GM23248 (cell line): ENCODE results near the gene DLD.

Source experiments
- EZH2 ChIP-seq: fragments of 200-600 bp; sonication (generic); IDR thresholded peaks from 2 replicates; pipeline ENCODE4 v1.6.1; 2018; ENCODE audit warnings: antibody characterized with exemption, mild to moderate bottlenecking; ENCODE audit not compliant: insufficient read depth, poor library complexity, severe bottlenecking
- EZH2phosphoT487 ChIP-seq: fragments of 200-600 bp; sonication (generic); IDR thresholded peaks from 2 replicates; pipeline ENCODE4 v1.6.1; 2018; ENCODE audit warnings: antibody characterized with exemption, moderate library complexity, mild to moderate bottlenecking, low read depth; ENCODE audit not compliant: insufficient read depth

- no peak for TF ChIP-seq EZH2
- no peak for TF ChIP-seq EZH2phosphoT487
Measured at GRCh38 chr7:107932805-107933204, 41.8 kb downstream of the DLD start.
